Erythroblast (primary cell): ENCODE results near the gene C2orf92.

Experiments used
- GATA1 ChIP-seq: IDR thresholded peaks from 2 replicates; pipeline ENCODE4 v1.6.1; 2011; ENCODE audit warnings: low read depth, mild to moderate bottlenecking, control low read depth, low read length, moderate library complexity
- POLR2A ChIP-seq: IDR thresholded peaks from 2 replicates; pipeline ENCODE4 v1.6.1; 2011; ENCODE audit warnings: mild to moderate bottlenecking, low read length

- TF ChIP-seq POLR2A (no peak), GATA1 (no peak)
These were observed 48.8 kb downstream of the C2orf92 start for GRCh38 chr2:97718051-97718882.
